Peyer's patch (tissue), 4 donors: Measurements from ENCODE around the gene CCDC39. TPM values are rescaled to one million over a fixed set of nuclear protein-coding genes. Genes with fewer than 3 reads are reported as not detected.

ENCODE experiments used
- DNase-seq, 3 donors: peaks; one replicate each; pipeline ENCODE4 v3.0.0-alpha.2; 2017 to 2019
- H3K27ac ChIP-seq, 4 donors: fragments of 200-600 bp; sonication (generic); one replicate each; pipeline ENCODE4 v1.5.1; 2016 to 2019
- H3K27me3 ChIP-seq, 2 donors: fragments of 200-600 bp; sonication (generic); one replicate each; pipeline ENCODE4 v1.5.1; 2019
- H3K36me3 ChIP-seq, 3 donors: fragments of 200-600 bp; sonication (generic); one replicate each; pipeline ENCODE4 v1.5.1; 2016 to 2019
- H3K4me1 ChIP-seq, 4 donors: fragments of 200-600 bp; sonication (generic); one replicate each; pipeline ENCODE4 v1.5.1; 2016 to 2019
- H3K4me3 ChIP-seq, 4 donors: fragments of 200-600 bp; sonication (generic); 1 replicate in 3 of 4; 2 replicates in 1 of 4; pipeline ENCODE4 v1.5.1; 2016 to 2019; ENCODE audit warnings: mild to moderate bottlenecking in 1 of 4
- H3K9me3 ChIP-seq, 4 donors: fragments of 200-600 bp; sonication (generic); one replicate each; pipeline ENCODE4 v1.5.1; 2016 to 2019; ENCODE audit warnings: mild to moderate bottlenecking in 1 of 4
- POLR2A ChIP-seq, 2 donors: fragments of 450-650 bp; IDR thresholded peaks; one replicate each; pipeline ENCODE4 v1.5.1; 2017; ENCODE audit warnings: antibody characterized with exemption in 2 of 2, mild to moderate bottlenecking in 2 of 2, moderate library complexity in 2 of 2
- small RNA-seq, 2 donors: library from RNA; depleted of rRNA; stranded (forward); fragments of <200 nt; gene quantifications; one replicate each; pipeline ENCODE3, GENCODE V24; 2016
- total RNA-seq, 4 donors: library from RNA; depleted of rRNA; stranded (reverse); fragments of >200 nt; gene quantifications; one replicate each; pipeline ENCODE4 v1.1.0, GENCODE V29; 2016
- TF ChIP-seq, protein P1 (sequence below), 6 experiments: fragments of 450-650 bp in 4 of 6; fragments of 200-600 bp in 2 of 6; sonication (generic) in 1 of 6; IDR thresholded peaks; one replicate each; pipeline ENCODE4 v1.5.1; 2017 to 2019; ENCODE audit warnings: antibody characterized with exemption in 6 of 6, mild to moderate bottlenecking in 3 of 6, moderate library complexity in 1 of 6

CCDC39 gene
- total RNA-seq, 4 donors from 2014 or later, result not detected

DNA sequence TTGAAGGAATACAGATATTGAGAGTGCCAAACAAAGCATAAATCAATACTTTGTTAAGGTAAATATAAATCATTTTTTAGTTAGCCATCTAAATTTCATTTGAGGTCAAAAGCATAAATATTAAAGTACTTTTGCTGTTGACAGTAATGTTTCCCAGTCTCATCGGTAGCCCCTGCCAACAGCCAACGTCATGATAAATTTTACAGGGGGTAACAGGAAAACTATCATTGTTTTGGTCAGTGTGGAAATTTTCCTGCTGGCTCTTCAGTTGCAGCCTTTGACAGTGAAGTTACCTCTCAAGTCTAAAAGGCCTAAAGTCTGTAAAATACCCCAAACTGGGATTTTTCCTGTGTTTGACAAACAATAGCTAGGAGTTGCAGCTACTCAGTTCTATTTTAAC, 114.6 kb downstream of the CCDC39 start:
- Histone ChIP-seq H3K4me3 (no peak overlapping the region), H3K4me1 (no peaks in the 10 kb centered on the region)

More for the DNA sequence above, 114.6 kb downstream of the CCDC39 start:
- DNase-seq, result no peak
- Histone ChIP-seq H3K27ac (no peak overlapping the region), H3K36me3 (no peaks in the 10 kb centered on the region), H3K9me3 (no peaks in the 10 kb centered on the region), H3K27me3 (no peaks in the 10 kb centered on the region)
- no peak for TF ChIP-seq POLR2A (IDR thresholded peaks at IDR 0.05)
- TF ChIP-seq, protein P1, sequence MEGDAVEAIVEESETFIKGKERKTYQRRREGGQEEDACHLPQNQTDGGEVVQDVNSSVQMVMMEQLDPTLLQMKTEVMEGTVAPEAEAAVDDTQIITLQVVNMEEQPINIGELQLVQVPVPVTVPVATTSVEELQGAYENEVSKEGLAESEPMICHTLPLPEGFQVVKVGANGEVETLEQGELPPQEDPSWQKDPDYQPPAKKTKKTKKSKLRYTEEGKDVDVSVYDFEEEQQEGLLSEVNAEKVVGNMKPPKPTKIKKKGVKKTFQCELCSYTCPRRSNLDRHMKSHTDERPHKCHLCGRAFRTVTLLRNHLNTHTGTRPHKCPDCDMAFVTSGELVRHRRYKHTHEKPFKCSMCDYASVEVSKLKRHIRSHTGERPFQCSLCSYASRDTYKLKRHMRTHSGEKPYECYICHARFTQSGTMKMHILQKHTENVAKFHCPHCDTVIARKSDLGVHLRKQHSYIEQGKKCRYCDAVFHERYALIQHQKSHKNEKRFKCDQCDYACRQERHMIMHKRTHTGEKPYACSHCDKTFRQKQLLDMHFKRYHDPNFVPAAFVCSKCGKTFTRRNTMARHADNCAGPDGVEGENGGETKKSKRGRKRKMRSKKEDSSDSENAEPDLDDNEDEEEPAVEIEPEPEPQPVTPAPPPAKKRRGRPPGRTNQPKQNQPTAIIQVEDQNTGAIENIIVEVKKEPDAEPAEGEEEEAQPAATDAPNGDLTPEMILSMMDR (IDR thresholded peaks at IDR 0.05), result no peak

Small RNA genes lying within 50 kb of the gene (small RNA-seq; reads per million reads assigned to genes)
- gene AC068298.1 (0 reads per million in 2 donors), gene RNU6-486P (0 reads per million in 2 donors)

Other genes starting within 250 kb of the CCDC39 start
- gene TTC14, start 77.3 kb downstream of the CCDC39 start, total RNA-seq, result 100 to 1,000 TPM in 1 of 4 donors, 10 to 100 TPM in 3; 47.6 to 205 (median 65.9) TPM
- gene FXR1, start 233.2 kb upstream of the CCDC39 start, total RNA-seq, result 100 to 1,000 TPM in 1 of 4 donors, 10 to 100 TPM in 3; 54.5 to 115 (median 79.9) TPM